GM23338 (cell line): ENCODE results near the gene APH1B.

Source experiments
- CTCF ChIP-seq, 2 experiments: fragments of 200-600 bp in 1 of 2; sonication (generic) in 1 of 2; conservative IDR thresholded peaks; 2 replicates each; pipeline versions ENCODE4 v1.5.1 to v1.6.1; 2016 to 2017; ENCODE audit warnings: antibody characterized with exemption in 2 of 2, low read depth in 2 of 2, mild to moderate bottlenecking in 2 of 2, moderate library complexity in 1 of 2
- EZH2 ChIP-seq: fragments of 200-600 bp; sonication (generic); IDR thresholded peaks from one replicate; pipeline ENCODE4 v1.8.0; 2017; ENCODE audit warnings: antibody characterized with exemption, mild to moderate bottlenecking, low read depth; ENCODE audit not compliant: unreplicated experiment
- EZH2phosphoT487 ChIP-seq: fragments of 200-600 bp; sonication (generic); IDR thresholded peaks from one replicate; pipeline ENCODE4 v1.8.1; 2018; ENCODE audit warnings: antibody characterized with exemption; ENCODE audit not compliant: unreplicated experiment
- POLR2AphosphoS5 ChIP-seq: IDR thresholded peaks from 2 replicates; pipeline ENCODE4 v1.6.1; 2016; ENCODE audit warnings: antibody characterized with exemption, low read depth
- REST ChIP-seq: IDR thresholded peaks from one replicate; pipeline ENCODE4 v1.6.1; 2018; ENCODE audit warnings: antibody characterized with exemption; ENCODE audit not compliant: unreplicated experiment
- ZNF114 ChIP-seq: fragments of 250-450 bp; sonication (Bioruptor Pico); IDR thresholded peaks from 2 replicates; pipeline ENCODE4 v1.5.0; 2020; ENCODE audit warnings: mild to moderate bottlenecking, moderate library complexity

- TF ChIP-seq EZH2phosphoT487 (no peak), CTCF (conservative IDR thresholded peaks at IDR 0.05; ENCODE audit: low read depth in 2 of 2) (0 out of 4 replicates have a peak, but pooled peaks of 1 of the 2 experiments have one; percentile 7), POLR2AphosphoS5 (no peak), ZNF114 (CRISPR knock-in tag) (no peak), REST (no peak), EZH2 (no peak)
Observed at GRCh38 chr15:63308491-63308890, 31.1 kb downstream of the APH1B start.
